Amniotic epithelial cell (primary cell): ENCODE measurements around the gene MBNL1.
A peak's percentile ranks its signal among the peaks of the same experiment; 100 is the strongest.

Experiments used
- DNase-seq: peaks from one replicate; pipeline ENCODE4 v3.0.0-alpha.2; 2010; ENCODE audit warnings: low read depth

Gene MBNL1

DNA sequence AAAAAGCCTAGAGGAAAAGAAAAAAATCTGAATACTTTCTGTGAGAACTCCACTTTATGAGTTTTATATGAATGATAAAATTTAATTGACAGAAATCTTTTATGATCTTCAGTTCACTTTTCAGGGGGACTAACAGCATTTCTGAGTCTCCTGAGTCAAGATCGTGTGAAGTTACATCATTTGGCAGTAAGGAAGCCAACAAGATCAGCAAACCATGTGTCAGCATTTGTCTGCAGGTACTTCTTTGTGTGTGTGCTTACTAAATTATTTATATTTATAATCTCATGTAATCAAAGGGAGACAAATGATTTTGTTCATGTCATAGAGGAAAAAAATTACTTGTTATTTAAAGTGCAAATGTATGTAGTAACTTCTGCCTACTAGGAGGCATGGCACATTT is 217.6 kb downstream of the MBNL1 start:
- DNase-seq: no peak

- no peak for DNase-seq
Observed at GRCh38 chr3:152488449-152488848, 219.7 kb downstream of the MBNL1 start.

GRCh38 chr3:152491922-152492321 is 223.2 kb downstream of the MBNL1 start:
- no peak for DNase-seq

GRCh38 chr3:152496286-152496685 is 227.6 kb downstream of the MBNL1 start:
- no peak for DNase-seq

DNA sequence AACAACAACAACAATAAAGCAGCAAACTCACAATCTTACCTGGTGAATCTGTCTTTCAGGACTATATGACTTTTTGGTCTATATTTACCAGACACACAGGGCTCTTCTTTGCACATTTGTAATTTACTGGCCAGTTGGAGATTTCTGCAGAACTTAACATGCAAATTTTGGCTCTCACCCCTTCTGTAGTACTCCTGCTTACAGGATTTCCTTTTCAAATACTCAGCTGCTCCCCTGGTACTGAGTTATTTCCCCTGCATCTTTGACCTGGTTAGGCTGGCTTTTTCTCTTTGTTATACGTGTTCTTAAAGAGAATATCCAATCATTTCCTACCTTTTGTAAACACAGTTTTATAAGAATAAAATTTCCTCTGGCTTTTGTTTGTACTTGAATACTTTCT is 228.0 kb downstream of the MBNL1 start:
- no peak for DNase-seq

DNA sequence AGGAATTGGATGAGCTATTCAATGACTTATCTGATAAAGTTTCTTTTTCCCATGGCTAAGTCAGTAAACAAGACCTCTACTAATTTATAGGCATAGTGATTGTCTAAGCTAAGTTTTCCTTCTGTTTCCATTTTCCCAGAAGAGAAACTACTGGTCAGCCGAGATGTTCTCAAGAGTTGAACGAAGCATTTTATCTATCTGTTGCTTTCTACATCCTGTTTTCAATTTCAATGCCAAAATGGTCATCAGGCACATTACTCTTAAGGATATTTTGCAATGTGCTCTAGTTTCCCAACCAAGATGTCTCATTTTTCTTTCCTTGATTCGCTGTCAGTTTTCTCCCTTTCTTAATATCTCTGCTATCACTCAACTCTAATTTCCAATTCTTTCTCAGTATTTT is 228.7 kb downstream of the MBNL1 start:
- DNase-seq: peak; percentile 95

- DNase-seq: no peak
Observed at GRCh38 chr3:152497890-152498289, 229.2 kb downstream of the MBNL1 start.

- no peak for DNase-seq
Observed at GRCh38 chr3:152499791-152500385, 231.2 kb downstream of the MBNL1 start.

DNA sequence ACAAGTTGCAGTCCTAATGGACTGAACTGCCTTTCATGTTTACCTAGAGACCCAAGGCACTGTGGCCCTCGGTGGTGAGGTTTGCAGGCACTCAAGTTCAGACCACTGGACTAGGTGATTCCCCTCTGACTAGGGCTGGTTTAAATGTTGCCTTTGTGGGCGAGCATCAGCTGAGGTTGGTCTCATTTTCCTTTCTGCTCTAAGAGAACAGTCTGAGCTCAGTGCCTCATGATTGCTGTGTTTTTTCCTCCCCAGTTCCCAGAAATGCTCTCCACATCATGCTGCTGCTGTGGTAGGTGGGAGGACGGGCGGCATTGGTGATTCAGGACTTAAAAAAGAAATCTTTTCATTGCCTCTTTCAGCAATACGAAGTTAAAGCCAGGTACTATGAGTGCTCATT is 237.2 kb downstream of the MBNL1 start:
- no peak for DNase-seq

- DNase-seq: no peak
Observed at GRCh38 chr3:152508705-152509104, 240.0 kb downstream of the MBNL1 start.

DNA sequence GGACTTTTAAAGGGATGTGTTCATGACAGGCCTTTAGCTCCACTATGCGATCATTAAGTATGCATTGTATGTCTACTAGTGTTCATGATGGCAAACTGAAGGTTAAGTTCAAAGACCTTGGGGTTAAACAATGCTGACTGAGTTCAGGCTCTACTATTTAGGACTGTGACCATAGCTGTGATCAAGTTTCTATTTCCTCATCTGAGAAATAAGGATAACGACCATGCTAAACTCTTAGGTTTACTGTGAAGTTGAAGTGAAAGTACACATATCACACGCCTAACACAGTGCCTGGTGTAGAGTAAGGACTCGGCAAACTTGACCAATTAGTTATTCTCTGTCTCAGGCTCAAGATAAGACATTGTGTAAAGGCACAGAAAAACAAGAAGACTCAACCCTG is 243.2 kb downstream of the MBNL1 start:
- no peak for DNase-seq

GRCh38 chr3:152513301-152513960 is 244.7 kb downstream of the MBNL1 start:
- DNase-seq: no peak
